Measurements from ENCODE around the gene NFATC2.

DNA sequence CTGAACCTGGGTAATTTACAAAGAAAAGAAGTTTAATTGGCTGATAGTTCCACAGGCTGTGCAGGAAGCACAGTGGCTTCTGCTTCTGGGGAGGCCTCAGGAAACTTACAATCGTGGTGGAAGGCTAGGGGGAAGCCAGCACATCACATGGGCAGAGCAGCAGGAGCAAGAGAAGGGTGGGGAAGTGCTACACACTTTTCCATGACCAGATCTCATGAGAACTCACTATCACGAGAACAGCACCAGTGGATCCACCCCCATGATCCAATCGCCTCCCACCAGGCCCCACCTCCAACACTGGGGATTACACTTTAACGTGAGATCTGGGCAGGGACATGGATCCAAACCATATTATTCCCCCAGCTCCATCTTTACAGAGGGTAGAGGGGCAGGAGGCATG is 166.4 kb downstream of the NFATC2 start:
- TF ChIP-seq, protein P1, sequence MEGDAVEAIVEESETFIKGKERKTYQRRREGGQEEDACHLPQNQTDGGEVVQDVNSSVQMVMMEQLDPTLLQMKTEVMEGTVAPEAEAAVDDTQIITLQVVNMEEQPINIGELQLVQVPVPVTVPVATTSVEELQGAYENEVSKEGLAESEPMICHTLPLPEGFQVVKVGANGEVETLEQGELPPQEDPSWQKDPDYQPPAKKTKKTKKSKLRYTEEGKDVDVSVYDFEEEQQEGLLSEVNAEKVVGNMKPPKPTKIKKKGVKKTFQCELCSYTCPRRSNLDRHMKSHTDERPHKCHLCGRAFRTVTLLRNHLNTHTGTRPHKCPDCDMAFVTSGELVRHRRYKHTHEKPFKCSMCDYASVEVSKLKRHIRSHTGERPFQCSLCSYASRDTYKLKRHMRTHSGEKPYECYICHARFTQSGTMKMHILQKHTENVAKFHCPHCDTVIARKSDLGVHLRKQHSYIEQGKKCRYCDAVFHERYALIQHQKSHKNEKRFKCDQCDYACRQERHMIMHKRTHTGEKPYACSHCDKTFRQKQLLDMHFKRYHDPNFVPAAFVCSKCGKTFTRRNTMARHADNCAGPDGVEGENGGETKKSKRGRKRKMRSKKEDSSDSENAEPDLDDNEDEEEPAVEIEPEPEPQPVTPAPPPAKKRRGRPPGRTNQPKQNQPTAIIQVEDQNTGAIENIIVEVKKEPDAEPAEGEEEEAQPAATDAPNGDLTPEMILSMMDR (conservative IDR thresholded peaks at IDR 0.05; ENCODE audit: low read depth in 2 of 2), result no peak
- TF ChIP-seq EZH2 (IDR thresholded peaks at IDR 0.05; ENCODE audit: low read depth, unreplicated experiment), result no peak
- TF ChIP-seq, protein P2, sequence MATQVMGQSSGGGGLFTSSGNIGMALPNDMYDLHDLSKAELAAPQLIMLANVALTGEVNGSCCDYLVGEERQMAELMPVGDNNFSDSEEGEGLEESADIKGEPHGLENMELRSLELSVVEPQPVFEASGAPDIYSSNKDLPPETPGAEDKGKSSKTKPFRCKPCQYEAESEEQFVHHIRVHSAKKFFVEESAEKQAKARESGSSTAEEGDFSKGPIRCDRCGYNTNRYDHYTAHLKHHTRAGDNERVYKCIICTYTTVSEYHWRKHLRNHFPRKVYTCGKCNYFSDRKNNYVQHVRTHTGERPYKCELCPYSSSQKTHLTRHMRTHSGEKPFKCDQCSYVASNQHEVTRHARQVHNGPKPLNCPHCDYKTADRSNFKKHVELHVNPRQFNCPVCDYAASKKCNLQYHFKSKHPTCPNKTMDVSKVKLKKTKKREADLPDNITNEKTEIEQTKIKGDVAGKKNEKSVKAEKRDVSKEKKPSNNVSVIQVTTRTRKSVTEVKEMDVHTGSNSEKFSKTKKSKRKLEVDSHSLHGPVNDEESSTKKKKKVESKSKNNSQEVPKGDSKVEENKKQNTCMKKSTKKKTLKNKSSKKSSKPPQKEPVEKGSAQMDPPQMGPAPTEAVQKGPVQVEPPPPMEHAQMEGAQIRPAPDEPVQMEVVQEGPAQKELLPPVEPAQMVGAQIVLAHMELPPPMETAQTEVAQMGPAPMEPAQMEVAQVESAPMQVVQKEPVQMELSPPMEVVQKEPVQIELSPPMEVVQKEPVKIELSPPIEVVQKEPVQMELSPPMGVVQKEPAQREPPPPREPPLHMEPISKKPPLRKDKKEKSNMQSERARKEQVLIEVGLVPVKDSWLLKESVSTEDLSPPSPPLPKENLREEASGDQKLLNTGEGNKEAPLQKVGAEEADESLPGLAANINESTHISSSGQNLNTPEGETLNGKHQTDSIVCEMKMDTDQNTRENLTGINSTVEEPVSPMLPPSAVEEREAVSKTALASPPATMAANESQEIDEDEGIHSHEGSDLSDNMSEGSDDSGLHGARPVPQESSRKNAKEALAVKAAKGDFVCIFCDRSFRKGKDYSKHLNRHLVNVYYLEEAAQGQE (IDR thresholded peaks at IDR 0.05; ENCODE audit: unreplicated experiment), result no peak
- TF ChIP-seq POLR2AphosphoS5 (IDR thresholded peaks at IDR 0.05; ENCODE audit: low read depth), result no peak
- TF ChIP-seq EZH2phosphoT487 (IDR thresholded peaks at IDR 0.05; ENCODE audit: unreplicated experiment), result no peak
- TF ChIP-seq STAT1 (IDR thresholded peaks at IDR 0.05; ENCODE audit: unreplicated experiment), result no peak
- TF ChIP-seq CREB1 (CRISPR knock-in tag; IDR thresholded peaks at IDR 0.05; ENCODE audit: low read depth), result no peak
- no peak for TF ChIP-seq JUNB (IDR thresholded peaks at IDR 0.05; ENCODE audit: unreplicated experiment)
- no peak for TF ChIP-seq ZNF114 (CRISPR knock-in tag; IDR thresholded peaks at IDR 0.05)
- TF ChIP-seq NANOG (IDR thresholded peaks at IDR 0.05; ENCODE audit: borderline replicate concordance), result no peak
- TF ChIP-seq ZNF462 (CRISPR knock-in tag; IDR thresholded peaks at IDR 0.05), result no peak
